RWPE1 (cell line): ENCODE measurements around the gene C1orf122.

Source experiments
- CTCF ChIA-PET: fragments of 350-600 bp; sonication (Branson Sonifier 250); formaldehyde crosslinking; extraction: SDS; loops from one replicate; lab custom pipeline; 2021; lab: Yijun Ruan, JAX
- POLR2A ChIA-PET: fragments of 400-600 bp; formaldehyde crosslinking; extraction: SDS; loops from one replicate; lab custom pipeline; 2020; ENCODE audit warnings: antibody characterized with exemption; ENCODE audit not compliant: low non-redundant PET; lab: Yijun Ruan, JAX
- DNase-seq: peaks from one replicate; pipeline ENCODE4 v3.0.0; 2012; ENCODE audit warnings: low spot score
- H3K27ac ChIP-seq: fragments of 450-650 bp; 2 replicates; pipeline ENCODE4 v1.5.1; 2017
- CTCF ChIP-seq: fragments of 450-650 bp; conservative IDR thresholded peaks from 2 replicates; pipeline ENCODE4 v1.5.1; 2017; ENCODE audit warnings: low read depth, mild to moderate bottlenecking

Gene C1orf122

GRCh38 chr1:37807555-37808368 is at the start of gene C1orf122, which contains the start of gene YRDC:
Gene C1orf122 (plus strand): TSS chr1:37807790. CDS start chr1:37808405, 615 bp downstream.
Gene YRDC (minus strand): TSS chr1:37808208. CDS start chr1:37808180, 28 bp downstream.
- H3K27ac ChIP-seq, result peak within 1 kb of the TSS; percentile 89
- ChIA-PET CTCF (interaction anchor here (0.6 kb wide), 1 partner anchor 35 kb away, joined by 5 read pairs; no protein-coding TSS in a partner anchor), POLR2A (interaction anchor here (0.6 to 1.5 kb wide), 5 partner anchors 44 to 148 kb away, joined by 3 to 7 read pairs (median 5); partner anchors contain the start of genes CDCA8 and MTF1)
- no peak for TF ChIP-seq CTCF
- DNase-seq, result peak; percentile 95

- no peak for TF ChIP-seq CTCF
- DNase-seq, result no peak
- H3K27ac ChIP-seq, result no peak overlapping the region
- POLR2A ChIA-PET, result no interaction called here
- CTCF ChIA-PET, result no interaction called here
Observed at GRCh38 chr1:37759451-37759850, 48.1 kb upstream of the C1orf122 start.

GRCh38 chr1:37761416-37762095 is 46.0 kb upstream of the C1orf122 start:
- POLR2A ChIA-PET, result no interaction called here
- CTCF ChIA-PET, result interaction anchor here (0.7 kb wide), 1 partner anchor 37 kb away, joined by 5 read pairs; no protein-coding TSS in a partner anchor
- no peak overlapping the region for H3K27ac ChIP-seq
- no peak for DNase-seq
- TF ChIP-seq CTCF, result no peak

GRCh38 chr1:37762516-37762915 is 45.1 kb upstream of the C1orf122 start:
- DNase-seq, result no peak
- TF ChIP-seq CTCF, result no peak
- ChIA-PET CTCF (interaction anchor here (0.6 to 1.5 kb wide), 2 partner anchors 14 to 1246 kb away, joined by 3 to 4 read pairs; no protein-coding TSS in a partner anchor), POLR2A (no interaction called here)
- no peak overlapping the region for H3K27ac ChIP-seq

- no peak overlapping the region for H3K27ac ChIP-seq
- no peak for TF ChIP-seq CTCF
- no peak for DNase-seq
- ChIA-PET CTCF (interaction anchor here (1.5 kb wide), 1 partner anchor 13 kb away, joined by 3 read pairs; no protein-coding TSS in a partner anchor), POLR2A (no interaction called here)
Observed at GRCh38 chr1:37763791-37764413, 43.7 kb upstream of the C1orf122 start.

GRCh38 chr1:37764414-37764825 is 43.2 kb upstream of the C1orf122 start:
- no peak for TF ChIP-seq CTCF
- CTCF ChIA-PET, result no interaction called here
- H3K27ac ChIP-seq, result no peak overlapping the region
- POLR2A ChIA-PET, result no interaction called here
- peak; percentile 63 for DNase-seq
